ENCODE results near the gene PLCB3.

- TF ChIP-seq CTCF (IDR thresholded peaks at IDR 0.05; ENCODE audit: low read length) (no peak), EZH2 (optimal IDR thresholded peaks at IDR 0.05; ENCODE audit: low read depth, low read length) (no peak), EZH2phosphoT487 (IDR thresholded peaks at IDR 0.05; ENCODE audit: low read length) (no peak)
These were observed 2.8 kb upstream of the PLCB3 start for GRCh38 chr11:64248578-64248977.

All from MM.1S (cell line).